Stomach (tissue), 9 donors: Measurements from ENCODE around the gene PHACTR4. TPM values are rescaled to one million over a fixed set of nuclear protein-coding genes. Genes with fewer than 3 reads are reported as not detected.
"Not testable (repeated sequence)": the region's sequence is repeated elsewhere in the genome, so short reads cannot be mapped to it uniquely, and the experiment has no call there.

Experiments
- DNase-seq, 2 donors: peaks; one replicate each; pipeline versions ENCODE4 v3.0.0 to v3.0.0-alpha.2; 2013 to 2019
- H3K27ac ChIP-seq, 5 donors: fragments of 200-600 bp in 4 of 5; sonication (generic) in 4 of 5; one replicate each; pipeline ENCODE4 v1.5.1; 2013 to 2019; ENCODE audit warnings: mild to moderate bottlenecking in 1 of 5, moderate library complexity in 1 of 5
- H3K27me3 ChIP-seq, 3 donors: fragments of 200-600 bp; sonication (generic); one replicate each; pipeline ENCODE4 v1.5.1; 2017 to 2019; ENCODE audit warnings: mixed run types in 1 of 3
- H3K36me3 ChIP-seq, 4 donors: fragments of 200-600 bp; sonication (generic); 1 replicate in 3 of 4; 2 replicates in 1 of 4; pipeline ENCODE4 v1.5.1; 2016 to 2019
- H3K4me1 ChIP-seq, 4 donors: fragments of 200-600 bp; sonication (generic); one replicate each; pipeline ENCODE4 v1.5.1; 2016 to 2019
- H3K4me3 ChIP-seq, 4 donors: fragments of 200-600 bp; sonication (generic) in 3 of 4; one replicate each; pipeline ENCODE4 v1.5.1; 2016 to 2019; ENCODE audit warnings: mild to moderate bottlenecking in 1 of 4
- H3K9me3 ChIP-seq, 4 donors: fragments of 200-600 bp; sonication (generic); one replicate each; pipeline ENCODE4 v1.5.1; 2016 to 2019
- CTCF ChIP-seq, 7 experiments: fragments of 450-650 bp in 4 of 7; fragments of 200-600 bp in 3 of 7; sonication (generic) in 3 of 7; IDR thresholded peaks; one replicate each; pipeline ENCODE4 v1.5.1; 2016 to 2019; ENCODE audit warnings: antibody characterized with exemption in 7 of 7, control low read depth in 2 of 7, mild to moderate bottlenecking in 1 of 7
- EP300 ChIP-seq: sonication (generic); formaldehyde crosslinking; IDR thresholded peaks from one replicate; pipeline ENCODE4 v1.6.1; 2017; ENCODE audit warnings: antibody characterized with exemption
- POLR2A ChIP-seq, 4 donors: fragments of 450-650 bp; IDR thresholded peaks; one replicate each; pipeline ENCODE4 v1.6.1; 2016; ENCODE audit warnings: antibody characterized with exemption in 4 of 4, control low read depth in 2 of 4, mild to moderate bottlenecking in 1 of 4, moderate library complexity in 1 of 4
- POLR2AphosphoS5 ChIP-seq, 3 donors: sonication (generic); formaldehyde crosslinking; IDR thresholded peaks; one replicate each; pipeline ENCODE4 v1.6.1; 2016; ENCODE audit warnings: antibody characterized with exemption in 3 of 3
- WGBS, 5 donors: extraction: QIAGEN DNeasy Blood & Tissue Kit in 3 of 5; methylation state at CpG; one replicate each; pipeline versions ENCODE4 v1.1.5 to v1.1.7; 2013 to 2018; 5-methylcytosine and 5-hydroxymethylcytosine counted together
- intact Hi-C: fragments of 100-400 bp; cut with DNase I; formaldehyde crosslinking; loops from one replicate; pipeline ENCODE4 v1.15.1; 2023; ENCODE audit warnings: low total_unique reads
- polyA plus RNA-seq, 3 donors: library from polyadenylated mRNA; stranded (reverse); fragments of 200-250 nt; gene quantifications; one replicate each; pipeline ENCODE4 v1.2.3, GENCODE V29; 2013
- total RNA-seq, 5 donors: library from RNA; depleted of rRNA; stranded (reverse); fragments of >200 nt; gene quantifications; one replicate each; pipeline versions ENCODE4 v1.1.0 to v1.2.3, GENCODE V29; 2014 to 2016
- donor health status: healthy with polysubstance abuse.
- donor health status: Bipolar disorder and iron deficiency.
- donor health status: healthy.

The PHACTR4 gene
- total and polyA plus RNA-seq, 8 donors, result 14.1 to 40.0 (median 21.3) TPM

GRCh38 chr1:28370239-28371009 is 884 bp downstream of the PHACTR4 start:
- Histone ChIP-seq H3K27me3 (no peaks in the 10 kb centered on the region), H3K36me3 (no peaks in the 10 kb centered on the region), H3K9me3 (no peaks in the 10 kb centered on the region), H3K4me3 (peak overlapping the region; percentile 70 to 92 (median 78)), H3K4me1 (peaks cover 15 to 64% (median 44%) of the 10 kb centered on the region in 4 donors), H3K27ac (peak overlapping the region; percentile 91 to 97 (median 97))
- TF ChIP-seq POLR2A (IDR thresholded peaks at IDR 0.05) (no peak), CTCF (IDR thresholded peaks at IDR 0.05) (peak in 3 of 7 experiments; percentile 5 to 22 (median 19)), POLR2AphosphoS5 (IDR thresholded peaks at IDR 0.05) (no peak)
- 26 to 33% (median 28%) methylated on average over 28 to 32 of the region's 32 CpGs for WGBS, 5 donors
- peak in 1 of 2 donors; percentile 72 for DNase-seq
- intact Hi-C loops, result no loop called here

- Histone ChIP-seq H3K4me1 (peaks cover 15 to 65% (median 42%) of the 10 kb centered on the region in 4 donors), H3K27ac (peak overlapping the region in 1 of 5 donors; percentile 97), H3K36me3 (no peaks in the 10 kb centered on the region), H3K9me3 (no peaks in the 10 kb centered on the region), H3K27me3 (no peaks in the 10 kb centered on the region), H3K4me3 (peak overlapping the region; percentile 70 to 92 (median 78))
- WGBS, 5 donors, result 73 to 86% (median 80%) methylated on average over 5 of the region's 5 CpGs
- intact Hi-C loops, result no loop called here
- DNase-seq, result no peak
- TF ChIP-seq CTCF (IDR thresholded peaks at IDR 0.05) (no peak), POLR2AphosphoS5 (IDR thresholded peaks at IDR 0.05) (no peak), POLR2A (IDR thresholded peaks at IDR 0.05) (no peak), EP300 (no peak)
Observed at GRCh38 chr1:28371010-28371377, 1.5 kb downstream of the PHACTR4 start.

GRCh38 chr1:28373450-28373849 is 3.9 kb downstream of the PHACTR4 start:
- Histone ChIP-seq H3K27ac (peak overlapping the region in 2 of 5 donors; percentile 5 to 16), H3K4me1 (peaks cover 15 to 71% (median 43%) of the 10 kb centered on the region in 4 donors)
- DNase-seq, intact Hi-C loops, H3K9me3 ChIP-seq, H3K4me3 ChIP-seq, H3K36me3 ChIP-seq, H3K27me3 ChIP-seq: not testable (repeated sequence)
- WGBS, 5 donors, result 78 to 86% (median 83%) methylated on average over 7 of the region's 7 CpGs

- TF ChIP-seq EP300, result no peak
- no peak for TF ChIP-seq POLR2A (IDR thresholded peaks at IDR 0.05)
- TF ChIP-seq CTCF (IDR thresholded peaks at IDR 0.05), result no peak
- no peak for TF ChIP-seq POLR2AphosphoS5 (IDR thresholded peaks at IDR 0.05)
- no peak for DNase-seq
- WGBS, 5 donors, result 66 to 72% (median 70%) methylated on average over 2 of the region's 2 CpGs
- Histone ChIP-seq H3K4me1 (peaks cover 15 to 71% (median 42%) of the 10 kb centered on the region in 4 donors), H3K36me3 (no peaks in the 10 kb centered on the region), H3K9me3 (no peaks in the 10 kb centered on the region), H3K27me3 (no peaks in the 10 kb centered on the region), H3K4me3 (no peak overlapping the region), H3K27ac (peak overlapping the region in 2 of 5 donors; percentile 5 to 16)
- intact Hi-C loops, result no loop called here
Observed at GRCh38 chr1:28374297-28374696, 4.8 kb downstream of the PHACTR4 start.

GRCh38 chr1:28375598-28375997 is 6.1 kb downstream of the PHACTR4 start:
- H3K27ac ChIP-seq, H3K9me3 ChIP-seq, H3K36me3 ChIP-seq, H3K4me3 ChIP-seq, DNase-seq, intact Hi-C loops, H3K27me3 ChIP-seq: not testable (repeated sequence)
- WGBS, 5 donors, result 88 to 98% (median 94%) methylated on average over 11 of the region's 11 CpGs
- peaks cover 13 to 72% (median 41%) of the 10 kb centered on the region in 4 donors for H3K4me1 ChIP-seq

- H3K27me3 ChIP-seq, DNase-seq, intact Hi-C loops, H3K4me3 ChIP-seq, H3K36me3 ChIP-seq, H3K9me3 ChIP-seq, H3K27ac ChIP-seq: not testable (repeated sequence)
- 94 to 100% (median 98%) methylated on average over 2 of the region's 2 CpGs for WGBS, 5 donors
- H3K4me1 ChIP-seq, result peaks cover 7 to 72% (median 37%) of the 10 kb centered on the region in 4 donors
Observed at GRCh38 chr1:28376195-28376594, 6.7 kb downstream of the PHACTR4 start.
